Activated B cell treated with CpG ODN at 0.5 μM for 24 hours (primary cell): Measurements from ENCODE around the gene NR1H3. TPM values are rescaled to one million over a fixed set of nuclear protein-coding genes. Genes with fewer than 3 reads are reported as not detected.

Experiments used
- ATAC-seq: fragments of 200-7000 bp; cut with Tn5 transposase; one replicate; pipeline ENCODE4 v1.10.0; 2021; ENCODE audit warnings: low read depth, mild to moderate bottlenecking, moderate library complexity
- CTCF ChIA-PET: fragments of 350-600 bp; sonication (Branson Sonifier 250); formaldehyde crosslinking; loops from one replicate; lab custom pipeline; 2021; ENCODE audit warnings: antibody characterized with exemption; lab: Charles Lee
- POLR2A ChIA-PET: fragments of 350-600 bp; sonication (Branson Sonifier 250); formaldehyde crosslinking; loops from one replicate; lab custom pipeline; 2021; ENCODE audit warnings: antibody characterized with exemption; lab: Charles Lee
- DNase-seq: peaks from one replicate; pipeline ENCODE4 v3.0.0; 2022
- H3K27ac Mint-ChIP-seq: one replicate; pipeline ENCODE4 v1.8.0; 2020; ENCODE audit warnings: mixed read lengths
- H3K27me3 Mint-ChIP-seq: one replicate; pipeline ENCODE4 v1.8.0; 2021; ENCODE audit warnings: mixed read lengths
- H3K36me3 Mint-ChIP-seq: one replicate; pipeline ENCODE4 v1.8.0; 2021; ENCODE audit warnings: low read depth, mixed read lengths
- H3K4me1 Mint-ChIP-seq: one replicate; pipeline ENCODE4 v1.8.0; 2021; ENCODE audit warnings: mixed read lengths
- H3K4me3 Mint-ChIP-seq: one replicate; pipeline ENCODE4 v1.8.0; 2020; ENCODE audit warnings: mild to moderate bottlenecking, mixed read lengths
- H3K9me3 Mint-ChIP-seq: one replicate; pipeline ENCODE4 v1.8.0; 2020; ENCODE audit warnings: mixed read lengths
- CTCF ChIP-seq: fragments of 200-600 bp; IDR thresholded peaks from one replicate; pipeline ENCODE4 v1.8.0; 2022; ENCODE audit warnings: antibody characterized with exemption, mild to moderate bottlenecking
- intact Hi-C: fragments of 100-400 bp; cut with micrococcal nuclease; formaldehyde crosslinking; loops from one replicate; pipeline ENCODE4 v1.15.1; 2024
- total RNA-seq: library from RNA; stranded (reverse); gene quantifications from 2 replicates; pipeline ENCODE4 v1.2.3, GENCODE V29; 2022

The NR1H3 gene
- total RNA-seq, 1 donor from 2014 or later, result 3.9 TPM

GRCh38 chr11:47253660-47254059 lies 4.1 kb upstream of the NR1H3 start:
- intact Hi-C loops, result no loop called here
- Mint-ChIP-seq H3K36me3 (peaks cover 4% of the 10 kb centered on the region), H3K4me1 (peaks cover 10% of the 10 kb centered on the region), H3K4me3 (no peak overlapping the region), H3K27ac (no peak overlapping the region), H3K27me3 (no peaks in the 10 kb centered on the region), H3K9me3 (no peaks in the 10 kb centered on the region)
- ATAC-seq (no peak), DNase-seq (no peak)
- TF ChIP-seq CTCF, result no peak
- ChIA-PET CTCF (no interaction called here), POLR2A (interaction anchor here (0.7 kb wide), 1 partner anchor 37 kb away, joined by 4 read pairs; no protein-coding TSS in a partner anchor)

DNA sequence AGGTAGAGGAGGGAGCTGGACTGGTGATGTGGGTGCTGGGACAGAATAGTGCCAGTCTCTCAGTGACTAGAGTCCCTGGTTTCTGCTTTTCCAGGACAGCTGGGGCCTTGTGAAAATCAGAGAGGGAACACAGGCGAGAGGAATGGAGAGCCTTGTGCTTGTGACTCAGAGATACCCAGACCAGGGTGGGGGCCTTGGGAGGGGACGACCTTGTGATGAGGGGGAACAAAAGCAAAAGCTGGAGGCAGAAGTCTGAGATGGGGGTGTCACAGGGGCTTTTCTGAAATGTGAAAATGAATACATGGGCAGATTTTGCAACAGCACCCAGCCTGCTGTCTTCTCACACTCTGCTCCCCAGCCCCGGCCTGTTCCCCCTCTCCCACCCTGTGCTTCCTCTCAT lies 3.4 kb upstream of the NR1H3 start:
- DNase-seq (no peak), ATAC-seq (no peak)
- intact Hi-C loops, result no loop called here
- TF ChIP-seq CTCF, result no peak
- ChIA-PET POLR2A (interaction anchor here (0.7 kb wide), 1 partner anchor 38 kb away, joined by 4 read pairs; no protein-coding TSS in a partner anchor), CTCF (no interaction called here)
- no peaks in the 10 kb centered on the region for H3K9me3 Mint-ChIP-seq
- H3K4me3 Mint-ChIP-seq, result no peak overlapping the region
- no peaks in the 10 kb centered on the region for H3K27me3 Mint-ChIP-seq
- no peak overlapping the region for H3K27ac Mint-ChIP-seq
- H3K36me3 Mint-ChIP-seq, result no peaks in the 10 kb centered on the region
- peaks cover 5% of the 10 kb centered on the region for H3K4me1 Mint-ChIP-seq

DNA sequence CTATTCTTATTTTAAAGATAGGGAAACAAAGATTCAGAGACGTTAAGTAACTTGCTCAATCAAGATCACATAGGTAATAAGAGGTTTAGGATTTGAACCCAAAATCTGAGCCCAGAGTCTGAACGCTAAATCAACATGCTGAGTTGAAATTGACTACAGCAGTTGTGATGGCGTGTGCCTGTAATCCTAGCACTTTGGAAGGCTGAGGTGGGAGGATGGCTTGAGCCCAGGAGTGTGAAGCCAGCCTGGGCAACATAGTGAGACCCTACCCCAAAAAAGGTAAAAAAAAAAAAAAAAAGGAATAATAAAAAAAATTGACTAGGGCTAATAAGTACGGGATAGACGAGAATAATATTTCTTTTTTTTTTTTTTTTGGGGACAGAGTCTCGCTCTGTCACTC lies 1.4 kb upstream of the NR1H3 start:
- no peak for ATAC-seq
- TF ChIP-seq CTCF, result no peak

GRCh38 chr11:47257177-47257516 lies 649 bp upstream of the NR1H3 start:
- no peak overlapping the region for H3K27ac Mint-ChIP-seq
- H3K27me3 Mint-ChIP-seq, result no peaks in the 10 kb centered on the region

More for the DNA sequence above, 1.4 kb upstream of the NR1H3 start:
- no peak overlapping the region for H3K27ac Mint-ChIP-seq
- H3K4me1 Mint-ChIP-seq, result peaks cover 2% of the 10 kb centered on the region
- no peaks in the 10 kb centered on the region for H3K9me3 Mint-ChIP-seq
- CTCF ChIA-PET, result no interaction called here
- no peaks in the 10 kb centered on the region for H3K27me3 Mint-ChIP-seq
- POLR2A ChIA-PET, result interaction anchor here (0.6 kb wide), 1 partner anchor 136 kb away, joined by 4 read pairs; no protein-coding TSS in a partner anchor
- intact Hi-C loops, result no loop called here
- H3K36me3 Mint-ChIP-seq, result no peaks in the 10 kb centered on the region
- DNase-seq, result no peak
- no peak overlapping the region for H3K4me3 Mint-ChIP-seq

More at GRCh38 chr11:47257177-47257516, 649 bp upstream of the NR1H3 start:
- intact Hi-C loops, result no loop called here
- H3K4me3 Mint-ChIP-seq, result no peak overlapping the region
- peaks cover 2% of the 10 kb centered on the region for H3K36me3 Mint-ChIP-seq
- no peak for TF ChIP-seq CTCF
- POLR2A ChIA-PET, result interaction anchor here (0.6 to 1.2 kb wide), 2 partner anchors 9 to 136 kb away, joined by 3 to 4 read pairs; partner anchors contain the start of gene ACP2
- ATAC-seq, result no peak
- CTCF ChIA-PET, result interaction anchor here (4.2 kb wide), 1 partner anchor 79 kb away, joined by 40 read pairs; the partner anchor contains the start of gene ARFGAP2
- H3K4me1 Mint-ChIP-seq, result peaks cover 2% of the 10 kb centered on the region
- DNase-seq, result no peak
- H3K9me3 Mint-ChIP-seq, result no peaks in the 10 kb centered on the region
